Measurements from ENCODE around the gene LRRC59. TPM values are rescaled to one million over a fixed set of nuclear protein-coding genes. Genes with fewer than 3 reads are reported as not detected.

LRRC59 gene
- total and polyA plus RNA-seq, 2 of the 13 experiments (the other 11 are each of a cell fraction or from before 2014, with no cell fraction given): 87.3 to 222 TPM

GRCh38 chr17:50426814-50427787 lies 29.8 kb upstream of the LRRC59 start (continued):
- no peak for TF ChIP-seq CENPX (CRISPR knock-in tag; IDR thresholded peaks at IDR 0.05)
- peak; percentile 84 for TF ChIP-seq CTCF (CRISPR knock-in tag; IDR thresholded peaks at IDR 0.05)
- TF ChIP-seq UBTF (CRISPR knock-in tag; IDR thresholded peaks at IDR 0.05): peak; percentile 47; the same call in 1 of the 2 replicates
- peak; percentile 86 for TF ChIP-seq GATAD1 (CRISPR knock-in tag; IDR thresholded peaks at IDR 0.05)
- peak; percentile 74; the same call in 1 of the 2 replicates for TF ChIP-seq KAT7 (CRISPR knock-in tag; IDR thresholded peaks at IDR 0.05; ENCODE audit: borderline replicate concordance)
- TF ChIP-seq ZNF740 (CRISPR knock-in tag; IDR thresholded peaks at IDR 0.05): no peak
- TF ChIP-seq ARID2 (CRISPR knock-in tag; IDR thresholded peaks at IDR 0.05; ENCODE audit: borderline replicate concordance): no peak
- TF ChIP-seq FOXO4 (CRISPR knock-in tag; conservative IDR thresholded peaks at IDR 0.05): no peak
- no peak for TF ChIP-seq FUBP1 (CRISPR knock-in tag; IDR thresholded peaks at IDR 0.05; ENCODE audit: borderline replicate concordance)
- TF ChIP-seq SIX1 (CRISPR knock-in tag; IDR thresholded peaks at IDR 0.05; ENCODE audit: borderline replicate concordance): no peak
- TF ChIP-seq CC2D1A (CRISPR knock-in tag; IDR thresholded peaks at IDR 0.05): peak; percentile 81; the same call in 1 of the 2 replicates
- 0 out of 2 replicates have a peak, but pooled peaks have one; percentile 37 for TF ChIP-seq TOPORS (CRISPR knock-in tag; IDR thresholded peaks at IDR 0.05)
- peak; percentile 17; the same call in 1 of the 2 replicates for TF ChIP-seq HDAC1 (CRISPR knock-in tag; IDR thresholded peaks at IDR 0.05)
- no peak for TF ChIP-seq MEIS2 (CRISPR knock-in tag; IDR thresholded peaks at IDR 0.05)
- peak; percentile 66 for TF ChIP-seq ZBTB7B (CRISPR knock-in tag; IDR thresholded peaks at IDR 0.05)
- peak; percentile 39; the same call in 1 of the 2 replicates for TF ChIP-seq ZNF143 (CRISPR knock-in tag; IDR thresholded peaks at IDR 0.05)
- TF ChIP-seq NFE2L2 (IDR thresholded peaks at IDR 0.05; ENCODE audit: low read length): no peak
- no peak for TF ChIP-seq SIN3B (IDR thresholded peaks at IDR 0.05; ENCODE audit: low read length)
- peak; percentile 61 for TF ChIP-seq ZFY (CRISPR knock-in tag; IDR thresholded peaks at IDR 0.05)
- TF ChIP-seq ZNF577 (CRISPR knock-in tag; IDR thresholded peaks at IDR 0.05; ENCODE audit: borderline replicate concordance, low read depth): no peak
- TF ChIP-seq SNAI1 (CRISPR knock-in tag; IDR thresholded peaks at IDR 0.05; ENCODE audit: borderline replicate concordance): no peak
- TF ChIP-seq ZNF224 (CRISPR knock-in tag; IDR thresholded peaks at IDR 0.05): 0 out of 2 replicates have a peak, but pooled peaks have one; percentile 45

Measured in HepG2 (cell line).